H1 (cell line): ENCODE data around the gene UBASH3A. TPM values are rescaled to one million over a fixed set of nuclear protein-coding genes. Genes with fewer than 3 reads are reported as not detected.

Experiments
- polyA plus RNA-seq, 7 experiments: library from polyadenylated mRNA; depleted of rRNA in 3 of 7; stranded (reverse) in 5 of 7; unstranded in 2 of 7; fragments of >200 nt in 5 of 7; fragments of 200-250 nt in 2 of 7; gene quantifications; 1 replicate in 5 of 7; 2 replicates in 1 of 7; 4 replicates in 1 of 7; pipeline versions ENCODE4 v1.2.1 to v1.2.3, GENCODE V29; 2011 to 2013; ENCODE audit warnings: missing spikeins in 2 of 7, mixed read lengths in 2 of 7
- total RNA-seq: library from RNA; stranded (reverse); fragmentation: NEBNext Ultra II Directional; extraction: Animal tissue kit (Norgen Biotek cat#: 25700); gene quantifications from 2 replicates; pipeline ENCODE4 v1.2.1, GENCODE V29; 2021
- TF ChIP-seq, protein P1 (sequence below): fragments of 300-600 bp; sonication (generic); IDR thresholded peaks from 2 replicates; pipeline ENCODE4 v1.7.1; 2012; ENCODE audit warnings: low read length, moderate library complexity, mild to moderate bottlenecking, inconsistent platforms; ENCODE audit not compliant: insufficient replicate concordance

The UBASH3A gene
- total and polyA plus RNA-seq, 2 of the 8 experiments (the other 6 are each of a cell fraction or from before 2014, with no cell fraction given) = not detected

DNA sequence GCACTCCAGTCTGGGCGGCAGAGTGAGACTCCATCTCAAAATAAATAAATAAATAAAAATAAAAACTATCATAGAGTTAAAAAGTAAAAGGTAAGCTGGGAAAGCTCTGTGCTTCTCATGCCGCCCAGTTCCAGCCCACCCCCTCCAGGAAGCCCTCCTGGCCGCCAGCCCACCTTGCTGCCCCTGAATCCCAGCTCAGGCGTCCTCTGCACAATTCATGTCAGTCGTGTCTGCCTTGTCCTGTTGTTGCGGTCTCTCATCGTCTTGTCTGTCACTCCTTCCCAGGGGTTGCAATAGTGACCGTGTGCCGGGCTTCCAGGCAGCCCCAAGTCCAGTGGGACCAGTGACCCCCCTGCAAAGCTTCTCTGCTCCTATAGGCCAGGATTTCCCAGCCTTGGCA lies 48.2 kb downstream of the UBASH3A start (continued):
- TF ChIP-seq, protein P1, sequence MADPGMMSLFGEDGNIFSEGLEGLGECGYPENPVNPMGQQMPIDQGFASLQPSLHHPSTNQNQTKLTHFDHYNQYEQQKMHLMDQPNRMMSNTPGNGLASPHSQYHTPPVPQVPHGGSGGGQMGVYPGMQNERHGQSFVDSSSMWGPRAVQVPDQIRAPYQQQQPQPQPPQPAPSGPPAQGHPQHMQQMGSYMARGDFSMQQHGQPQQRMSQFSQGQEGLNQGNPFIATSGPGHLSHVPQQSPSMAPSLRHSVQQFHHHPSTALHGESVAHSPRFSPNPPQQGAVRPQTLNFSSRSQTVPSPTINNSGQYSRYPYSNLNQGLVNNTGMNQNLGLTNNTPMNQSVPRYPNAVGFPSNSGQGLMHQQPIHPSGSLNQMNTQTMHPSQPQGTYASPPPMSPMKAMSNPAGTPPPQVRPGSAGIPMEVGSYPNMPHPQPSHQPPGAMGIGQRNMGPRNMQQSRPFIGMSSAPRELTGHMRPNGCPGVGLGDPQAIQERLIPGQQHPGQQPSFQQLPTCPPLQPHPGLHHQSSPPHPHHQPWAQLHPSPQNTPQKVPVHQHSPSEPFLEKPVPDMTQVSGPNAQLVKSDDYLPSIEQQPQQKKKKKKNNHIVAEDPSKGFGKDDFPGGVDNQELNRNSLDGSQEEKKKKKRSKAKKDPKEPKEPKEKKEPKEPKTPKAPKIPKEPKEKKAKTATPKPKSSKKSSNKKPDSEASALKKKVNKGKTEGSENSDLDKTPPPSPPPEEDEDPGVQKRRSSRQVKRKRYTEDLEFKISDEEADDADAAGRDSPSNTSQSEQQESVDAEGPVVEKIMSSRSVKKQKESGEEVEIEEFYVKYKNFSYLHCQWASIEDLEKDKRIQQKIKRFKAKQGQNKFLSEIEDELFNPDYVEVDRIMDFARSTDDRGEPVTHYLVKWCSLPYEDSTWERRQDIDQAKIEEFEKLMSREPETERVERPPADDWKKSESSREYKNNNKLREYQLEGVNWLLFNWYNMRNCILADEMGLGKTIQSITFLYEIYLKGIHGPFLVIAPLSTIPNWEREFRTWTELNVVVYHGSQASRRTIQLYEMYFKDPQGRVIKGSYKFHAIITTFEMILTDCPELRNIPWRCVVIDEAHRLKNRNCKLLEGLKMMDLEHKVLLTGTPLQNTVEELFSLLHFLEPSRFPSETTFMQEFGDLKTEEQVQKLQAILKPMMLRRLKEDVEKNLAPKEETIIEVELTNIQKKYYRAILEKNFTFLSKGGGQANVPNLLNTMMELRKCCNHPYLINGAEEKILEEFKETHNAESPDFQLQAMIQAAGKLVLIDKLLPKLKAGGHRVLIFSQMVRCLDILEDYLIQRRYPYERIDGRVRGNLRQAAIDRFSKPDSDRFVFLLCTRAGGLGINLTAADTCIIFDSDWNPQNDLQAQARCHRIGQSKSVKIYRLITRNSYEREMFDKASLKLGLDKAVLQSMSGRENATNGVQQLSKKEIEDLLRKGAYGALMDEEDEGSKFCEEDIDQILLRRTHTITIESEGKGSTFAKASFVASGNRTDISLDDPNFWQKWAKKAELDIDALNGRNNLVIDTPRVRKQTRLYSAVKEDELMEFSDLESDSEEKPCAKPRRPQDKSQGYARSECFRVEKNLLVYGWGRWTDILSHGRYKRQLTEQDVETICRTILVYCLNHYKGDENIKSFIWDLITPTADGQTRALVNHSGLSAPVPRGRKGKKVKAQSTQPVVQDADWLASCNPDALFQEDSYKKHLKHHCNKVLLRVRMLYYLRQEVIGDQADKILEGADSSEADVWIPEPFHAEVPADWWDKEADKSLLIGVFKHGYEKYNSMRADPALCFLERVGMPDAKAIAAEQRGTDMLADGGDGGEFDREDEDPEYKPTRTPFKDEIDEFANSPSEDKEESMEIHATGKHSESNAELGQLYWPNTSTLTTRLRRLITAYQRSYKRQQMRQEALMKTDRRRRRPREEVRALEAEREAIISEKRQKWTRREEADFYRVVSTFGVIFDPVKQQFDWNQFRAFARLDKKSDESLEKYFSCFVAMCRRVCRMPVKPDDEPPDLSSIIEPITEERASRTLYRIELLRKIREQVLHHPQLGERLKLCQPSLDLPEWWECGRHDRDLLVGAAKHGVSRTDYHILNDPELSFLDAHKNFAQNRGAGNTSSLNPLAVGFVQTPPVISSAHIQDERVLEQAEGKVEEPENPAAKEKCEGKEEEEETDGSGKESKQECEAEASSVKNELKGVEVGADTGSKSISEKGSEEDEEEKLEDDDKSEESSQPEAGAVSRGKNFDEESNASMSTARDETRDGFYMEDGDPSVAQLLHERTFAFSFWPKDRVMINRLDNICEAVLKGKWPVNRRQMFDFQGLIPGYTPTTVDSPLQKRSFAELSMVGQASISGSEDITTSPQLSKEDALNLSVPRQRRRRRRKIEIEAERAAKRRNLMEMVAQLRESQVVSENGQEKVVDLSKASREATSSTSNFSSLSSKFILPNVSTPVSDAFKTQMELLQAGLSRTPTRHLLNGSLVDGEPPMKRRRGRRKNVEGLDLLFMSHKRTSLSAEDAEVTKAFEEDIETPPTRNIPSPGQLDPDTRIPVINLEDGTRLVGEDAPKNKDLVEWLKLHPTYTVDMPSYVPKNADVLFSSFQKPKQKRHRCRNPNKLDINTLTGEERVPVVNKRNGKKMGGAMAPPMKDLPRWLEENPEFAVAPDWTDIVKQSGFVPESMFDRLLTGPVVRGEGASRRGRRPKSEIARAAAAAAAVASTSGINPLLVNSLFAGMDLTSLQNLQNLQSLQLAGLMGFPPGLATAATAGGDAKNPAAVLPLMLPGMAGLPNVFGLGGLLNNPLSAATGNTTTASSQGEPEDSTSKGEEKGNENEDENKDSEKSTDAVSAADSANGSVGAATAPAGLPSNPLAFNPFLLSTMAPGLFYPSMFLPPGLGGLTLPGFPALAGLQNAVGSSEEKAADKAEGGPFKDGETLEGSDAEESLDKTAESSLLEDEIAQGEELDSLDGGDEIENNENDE = no peak
